T1000 (cell line): Measurements from ENCODE around the gene NDRG2.
A peak's percentile ranks its signal among the peaks of the same experiment; 100 is the strongest.
"Not testable (repeated sequence)": the region's sequence is repeated elsewhere in the genome, so short reads cannot be mapped to it uniquely, and the experiment has no call there.

Experiments used
- DNase-seq: peaks from one replicate; lab custom pipeline; 2025; ENCODE audit warnings: mixed read lengths; lab: John Stamatoyannopoulos, UW

Gene NDRG2

DNA sequence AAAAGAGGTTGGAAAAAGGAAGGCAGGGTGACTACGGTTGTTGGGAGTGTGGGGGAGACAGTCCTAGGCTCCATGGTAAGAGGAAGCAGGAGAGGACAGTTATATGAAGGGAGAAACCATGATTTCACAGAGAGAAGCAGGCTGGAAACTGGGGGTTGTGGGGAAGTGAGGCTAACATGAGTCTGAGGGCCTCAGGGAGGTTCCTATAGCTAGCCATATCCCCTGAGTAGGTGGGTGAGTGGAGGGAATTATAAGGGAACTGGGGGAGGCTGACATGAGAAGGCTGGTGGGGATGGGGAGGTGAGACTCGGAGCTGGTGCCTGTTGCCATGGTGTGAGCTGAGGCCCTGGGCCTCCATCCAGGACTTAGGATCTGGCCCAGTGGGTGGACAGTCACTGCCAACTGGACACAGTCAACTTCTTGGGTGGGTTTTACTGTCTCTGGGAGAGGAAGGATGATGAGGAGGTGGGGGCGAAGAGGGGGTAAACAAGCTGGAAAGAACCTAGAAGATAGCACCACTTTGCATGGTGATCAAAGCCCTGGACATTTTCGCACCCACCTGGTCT lies 8.4 kb upstream of the NDRG2 start:
- no peak for DNase-seq

DNA sequence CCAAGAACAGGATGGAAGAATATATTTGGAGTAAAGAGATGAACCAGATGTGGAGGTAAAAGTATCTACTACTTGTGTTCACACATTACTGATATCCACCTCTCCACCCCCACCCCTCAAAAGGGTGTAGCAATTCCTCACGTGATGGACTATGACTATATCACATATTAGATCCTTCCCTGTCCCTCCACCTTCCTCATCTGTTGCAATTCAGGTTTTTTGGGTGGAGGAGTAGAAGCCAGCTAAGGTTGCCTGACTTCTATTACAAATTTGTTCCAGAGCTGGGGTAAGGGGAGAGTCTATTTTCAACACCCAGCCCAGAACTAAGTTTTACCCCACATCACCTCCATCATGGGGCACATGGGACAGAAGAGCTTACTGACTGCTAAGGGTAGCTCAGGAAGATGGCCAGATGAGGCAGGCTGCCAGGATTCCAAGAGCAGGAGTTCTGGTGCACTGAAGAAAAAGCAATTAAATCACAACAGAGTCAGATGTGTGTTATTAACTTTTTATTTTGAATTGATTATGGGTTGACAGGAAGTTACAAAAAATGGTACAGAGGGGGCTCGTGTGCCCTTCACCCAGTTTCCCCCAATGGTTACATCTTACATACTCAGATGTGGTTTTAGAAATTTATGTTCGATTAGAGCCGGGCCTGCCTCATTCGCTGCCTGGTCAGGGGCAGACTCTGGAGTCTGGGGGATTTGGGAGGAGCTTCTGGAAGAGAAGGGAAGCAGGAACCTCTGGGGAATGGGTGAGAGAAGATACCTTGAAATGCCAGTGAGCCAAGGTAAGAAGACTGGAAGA lies 7.7 kb upstream of the NDRG2 start:
- no peak for DNase-seq

GRCh38 chr14:21030531-21030930 lies 5.7 kb upstream of the NDRG2 start:
- no peak for DNase-seq

GRCh38 chr14:21029917-21030316 lies 5.1 kb upstream of the NDRG2 start, which contains the start of gene TPPP2:
TPPP2 (plus strand) TSS chr14:21030217; CDS start chr14:21030582, 365 bp downstream.
- DNase-seq = no peak

DNA sequence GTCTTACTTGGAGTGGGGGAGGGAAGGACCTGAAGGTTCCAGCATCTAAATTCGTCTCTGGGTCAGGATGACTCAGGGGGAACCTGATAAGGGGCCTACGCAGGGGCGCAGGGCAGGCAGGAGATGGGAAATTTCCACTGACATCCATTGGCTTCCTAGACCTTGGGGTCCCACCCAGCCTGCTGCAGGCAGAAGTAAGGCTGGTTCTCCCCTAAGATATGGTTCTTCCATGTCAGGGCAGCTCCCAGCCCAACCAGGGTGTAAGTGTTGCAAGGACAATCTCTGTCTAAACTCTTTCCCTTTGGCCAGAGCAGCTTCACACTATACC lies 2.1 kb upstream of the NDRG2 start:
- DNase-seq = no peak

- DNase-seq = no peak
Measured at GRCh38 chr14:21026274-21026987, 1.6 kb upstream of the NDRG2 start.

DNA sequence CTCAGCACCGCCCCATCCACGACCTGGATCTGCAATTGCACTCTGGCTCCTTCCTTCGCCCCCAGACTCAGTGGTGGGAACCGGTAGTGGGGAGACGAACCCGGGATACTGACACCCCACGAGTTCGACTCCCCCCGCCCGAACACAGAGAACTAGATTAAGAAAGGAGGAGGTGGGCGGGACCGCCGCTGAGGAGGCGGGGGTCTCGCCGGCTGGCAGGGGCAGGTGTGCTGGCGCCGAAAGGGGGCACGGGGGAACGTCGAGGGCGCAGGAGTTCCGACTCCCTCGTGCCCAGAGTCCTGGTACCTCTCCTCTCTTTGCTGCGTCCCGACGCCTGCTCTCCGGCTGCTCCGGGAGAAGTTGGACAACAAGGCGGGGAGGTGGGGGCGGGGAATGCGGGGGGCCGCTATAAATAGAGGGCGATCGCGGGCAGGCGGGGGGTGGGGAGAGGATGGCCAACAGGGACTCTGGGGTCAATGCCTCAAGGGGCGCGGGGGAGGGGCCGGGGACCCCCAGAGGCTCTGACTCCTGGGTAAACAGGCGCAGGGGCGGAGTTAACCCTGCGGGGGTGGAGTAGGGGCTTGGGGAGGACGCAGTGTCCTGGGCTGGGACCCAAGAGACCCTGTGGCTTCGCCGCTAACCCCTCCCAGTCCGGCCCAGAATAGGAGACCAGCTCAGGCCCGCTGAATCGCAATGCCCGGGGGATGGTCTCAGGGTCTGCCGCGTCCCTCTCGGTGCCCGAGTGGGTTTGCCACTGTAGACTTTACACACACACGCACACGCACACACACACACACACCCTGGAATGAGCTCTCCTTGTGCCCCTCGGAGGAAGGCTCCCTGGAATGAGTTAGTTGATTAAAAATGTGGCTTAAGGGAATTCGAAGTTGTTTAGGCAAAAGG lies 761 bp upstream of the NDRG2 start:
- no peak for DNase-seq

- no peak for DNase-seq
Measured at GRCh38 chr14:21023817-21024584, 860 bp downstream of the NDRG2 start.

GRCh38 chr14:21023174-21023573 lies 1.7 kb downstream of the NDRG2 start:
- no peak for DNase-seq

DNA sequence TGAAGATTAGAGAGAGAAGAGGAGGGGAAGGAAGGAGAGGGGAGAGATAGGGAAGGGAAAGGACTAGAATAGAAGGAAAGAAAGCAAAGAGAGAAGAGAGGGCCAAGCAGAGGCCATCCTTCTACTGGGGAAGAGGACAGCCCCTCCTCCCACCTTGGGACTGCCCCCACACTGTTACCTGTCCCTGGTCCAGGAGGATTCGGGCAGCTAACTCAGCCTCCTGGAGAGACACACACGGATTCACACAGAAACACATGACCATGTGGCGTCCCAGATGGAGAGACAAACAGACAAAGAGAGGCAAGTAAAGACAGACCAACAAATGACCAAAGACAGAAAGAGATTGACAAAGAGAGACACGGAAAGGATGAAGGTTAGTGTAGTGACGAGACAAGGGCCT lies 2.2 kb downstream of the NDRG2 start:
- no peak for DNase-seq

DNA sequence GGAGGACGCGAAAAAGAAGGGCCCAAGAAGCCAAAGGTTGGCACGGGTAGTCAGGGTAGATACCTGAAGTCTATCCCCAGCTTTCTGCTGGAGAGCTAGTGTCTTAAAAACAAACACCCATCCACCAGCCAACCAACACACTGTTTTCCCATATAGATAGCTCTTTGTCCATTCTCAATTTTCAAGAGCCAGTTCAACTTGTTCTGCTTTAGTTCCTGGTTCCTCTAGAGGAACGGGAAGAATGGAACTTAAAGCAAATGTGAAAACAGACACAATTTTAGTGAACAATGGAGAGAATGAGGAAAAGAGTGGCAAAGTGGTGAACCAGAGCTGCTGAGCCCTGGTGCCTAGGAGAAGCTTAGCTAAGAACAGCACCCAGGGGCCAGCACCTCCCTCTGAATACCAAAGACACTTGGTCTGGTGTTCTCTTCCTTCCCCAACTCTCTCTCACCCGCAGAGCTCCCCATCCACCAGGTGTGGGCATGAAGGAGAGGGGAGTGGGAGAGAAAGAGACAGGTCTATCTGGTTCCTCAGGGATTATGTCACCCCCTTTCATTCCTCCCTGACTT lies 3.8 kb downstream of the NDRG2 start:
- no peak for DNase-seq

DNA sequence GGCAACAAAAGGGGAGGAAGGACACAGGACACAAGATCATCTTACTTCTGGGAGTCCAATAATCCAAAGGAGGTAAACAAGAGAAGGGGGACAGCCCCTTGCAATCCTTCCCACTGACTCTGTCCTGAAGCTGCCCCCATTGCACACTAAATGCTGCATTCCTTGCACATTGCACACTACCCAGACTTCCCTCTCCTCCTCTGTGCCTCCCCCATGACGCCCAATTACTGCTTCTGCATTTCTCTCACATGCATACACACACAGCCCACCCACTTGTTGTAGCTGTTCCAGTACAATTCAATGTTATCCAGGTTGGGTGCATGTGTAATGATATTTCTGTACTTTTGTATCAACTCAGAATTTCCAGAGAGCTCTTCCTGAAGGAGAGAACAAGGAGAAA lies 5.5 kb downstream of the NDRG2 start:
- no peak for DNase-seq

- DNase-seq = no peak
Measured at GRCh38 chr14:21018781-21019180, 6.1 kb downstream of the NDRG2 start.

- DNase-seq = no peak
Measured at GRCh38 chr14:21018286-21018685, 6.6 kb downstream of the NDRG2 start.

DNA sequence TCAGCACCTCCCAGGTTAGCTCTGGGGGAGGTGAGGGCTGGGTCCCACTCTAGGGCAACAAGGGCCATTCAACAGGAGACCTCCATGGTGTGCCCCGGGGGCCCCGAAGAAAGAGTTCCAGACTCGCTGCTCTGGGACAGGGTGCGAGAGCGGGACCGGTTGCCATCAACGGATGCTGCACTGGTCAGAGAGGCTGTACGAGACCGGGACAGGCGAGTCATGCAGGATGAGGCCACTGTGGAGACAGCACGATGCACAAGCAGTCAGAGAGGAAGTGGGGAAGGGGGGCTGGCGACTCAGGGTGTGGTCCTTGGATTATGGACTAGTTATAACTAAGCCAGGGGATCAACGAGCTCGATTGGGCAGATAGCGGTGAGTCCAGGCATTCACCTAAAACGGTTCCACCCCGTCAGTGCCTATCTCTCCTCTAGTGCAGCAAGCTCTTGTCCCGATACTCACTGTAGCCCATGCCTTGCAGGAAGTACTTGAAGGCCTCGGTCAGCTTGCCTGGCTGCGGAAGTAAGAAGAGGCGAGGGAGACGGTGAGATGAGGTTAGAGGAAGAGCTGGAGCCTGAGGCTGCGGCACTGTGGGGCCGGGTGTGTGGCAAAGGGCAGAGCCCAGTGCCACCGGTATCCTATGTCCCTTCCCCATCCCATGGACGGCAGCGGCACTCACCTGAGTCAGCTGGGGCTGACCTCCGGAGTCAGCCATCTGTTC lies 7.2 kb downstream of the NDRG2 start:
- no peak for DNase-seq

GRCh38 chr14:21016413-21017190 lies 8.3 kb downstream of the NDRG2 start:
- DNase-seq = no peak

DNA sequence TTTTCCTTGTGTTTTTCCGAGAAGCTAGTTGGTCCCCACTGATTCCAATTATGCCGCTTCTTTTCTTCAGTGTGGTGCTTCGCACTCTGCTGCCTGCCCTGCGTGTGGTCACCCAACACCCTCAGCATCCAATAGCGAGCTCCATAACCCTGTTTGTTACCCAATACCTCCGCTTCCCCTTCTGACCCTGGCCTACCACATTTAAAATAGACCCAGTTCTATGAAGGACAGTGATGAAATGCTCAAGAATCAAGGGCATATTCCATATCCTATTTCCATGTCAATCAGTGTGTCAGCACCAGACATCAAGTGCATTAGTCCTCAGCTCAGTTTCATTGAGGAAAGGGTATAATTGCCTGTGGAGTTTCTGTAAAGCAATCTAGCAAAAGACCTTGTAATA lies 9.5 kb downstream of the NDRG2 start:
- DNase-seq = no peak

DNA sequence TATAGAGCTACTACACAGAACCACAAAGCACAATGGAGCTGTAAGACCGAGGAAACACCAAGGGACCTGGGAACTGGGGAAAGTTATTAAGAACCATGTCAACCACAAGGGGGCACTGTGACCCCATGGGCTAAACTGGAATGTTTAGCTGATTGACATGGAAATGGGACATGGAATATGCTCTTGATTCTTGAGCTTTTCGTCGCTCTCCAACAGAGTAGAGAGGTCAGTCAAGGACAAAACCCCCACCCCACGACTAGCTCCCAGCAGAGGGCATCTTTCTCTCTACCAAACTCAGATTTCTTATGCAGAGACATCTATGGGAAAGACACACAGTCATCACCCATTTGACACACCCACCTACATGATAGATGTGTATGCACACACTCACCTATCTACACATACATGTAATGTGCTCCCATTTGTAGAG lies 10.1 kb downstream of the NDRG2 start:
- DNase-seq = peak; percentile 10

DNA sequence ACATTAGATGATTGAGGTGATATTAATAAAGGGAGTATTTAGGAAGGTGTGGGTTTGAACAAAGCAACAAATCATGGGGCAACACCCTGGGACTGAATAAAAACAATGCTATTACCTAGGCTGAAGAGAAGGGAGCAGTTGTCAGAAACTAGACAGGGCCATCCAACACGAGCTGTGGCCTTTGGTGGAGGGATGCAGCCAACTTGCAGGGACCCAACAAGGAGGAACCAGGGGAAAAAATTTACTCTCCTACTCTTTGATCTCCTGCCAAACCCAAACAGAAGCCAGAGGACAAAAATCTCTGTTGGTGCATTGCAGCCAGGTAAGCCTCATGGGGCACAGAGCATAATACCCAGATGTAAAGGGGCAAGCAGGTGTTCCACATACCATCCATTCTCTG lies 13.7 kb downstream of the NDRG2 start:
- DNase-seq = no peak

- DNase-seq = not testable (repeated sequence)
Measured at GRCh38 chr14:21009721-21010120, 15.1 kb downstream of the NDRG2 start.
